Measurements from ENCODE around the gene PATJ.

The PATJ gene

DNA sequence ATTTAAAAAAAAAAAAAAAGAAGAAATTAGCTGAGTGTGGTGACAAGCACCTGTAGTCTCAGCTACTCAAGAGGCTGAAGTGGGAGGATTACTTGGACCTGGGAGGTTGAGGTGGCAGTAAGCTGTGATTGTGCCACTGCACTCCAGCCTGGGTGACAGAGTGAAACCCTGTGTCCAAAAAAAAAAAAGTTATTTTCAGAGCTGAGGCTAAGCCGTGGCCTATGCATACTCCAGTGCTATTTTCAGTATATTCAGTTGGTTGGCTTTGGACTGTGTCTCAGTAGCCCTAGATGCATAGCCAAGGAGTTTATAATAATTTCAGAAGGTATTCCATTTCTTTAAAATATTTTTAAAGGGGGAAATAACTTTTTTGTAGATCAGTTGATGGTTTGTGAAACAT lies 311.9 kb downstream of the PATJ start:
- no peak overlapping the region for H3K4me3 ChIP-seq (ENCODE audit: low read depth, low read length)
- DNase-seq (ENCODE audit: low read depth) = no peak
- TF ChIP-seq, protein P1, sequence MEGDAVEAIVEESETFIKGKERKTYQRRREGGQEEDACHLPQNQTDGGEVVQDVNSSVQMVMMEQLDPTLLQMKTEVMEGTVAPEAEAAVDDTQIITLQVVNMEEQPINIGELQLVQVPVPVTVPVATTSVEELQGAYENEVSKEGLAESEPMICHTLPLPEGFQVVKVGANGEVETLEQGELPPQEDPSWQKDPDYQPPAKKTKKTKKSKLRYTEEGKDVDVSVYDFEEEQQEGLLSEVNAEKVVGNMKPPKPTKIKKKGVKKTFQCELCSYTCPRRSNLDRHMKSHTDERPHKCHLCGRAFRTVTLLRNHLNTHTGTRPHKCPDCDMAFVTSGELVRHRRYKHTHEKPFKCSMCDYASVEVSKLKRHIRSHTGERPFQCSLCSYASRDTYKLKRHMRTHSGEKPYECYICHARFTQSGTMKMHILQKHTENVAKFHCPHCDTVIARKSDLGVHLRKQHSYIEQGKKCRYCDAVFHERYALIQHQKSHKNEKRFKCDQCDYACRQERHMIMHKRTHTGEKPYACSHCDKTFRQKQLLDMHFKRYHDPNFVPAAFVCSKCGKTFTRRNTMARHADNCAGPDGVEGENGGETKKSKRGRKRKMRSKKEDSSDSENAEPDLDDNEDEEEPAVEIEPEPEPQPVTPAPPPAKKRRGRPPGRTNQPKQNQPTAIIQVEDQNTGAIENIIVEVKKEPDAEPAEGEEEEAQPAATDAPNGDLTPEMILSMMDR (conservative IDR thresholded peaks at IDR 0.05; ENCODE audit: low read depth, low read length) = no peak

GRCh38 chr1:62057230-62057629 lies 314.9 kb downstream of the PATJ start:
- DNase-seq (ENCODE audit: low read depth) = no peak
- TF ChIP-seq, protein P1 (conservative IDR thresholded peaks at IDR 0.05; ENCODE audit: low read depth, low read length) = no peak
- no peak overlapping the region for H3K4me3 ChIP-seq (ENCODE audit: low read depth, low read length)

DNA sequence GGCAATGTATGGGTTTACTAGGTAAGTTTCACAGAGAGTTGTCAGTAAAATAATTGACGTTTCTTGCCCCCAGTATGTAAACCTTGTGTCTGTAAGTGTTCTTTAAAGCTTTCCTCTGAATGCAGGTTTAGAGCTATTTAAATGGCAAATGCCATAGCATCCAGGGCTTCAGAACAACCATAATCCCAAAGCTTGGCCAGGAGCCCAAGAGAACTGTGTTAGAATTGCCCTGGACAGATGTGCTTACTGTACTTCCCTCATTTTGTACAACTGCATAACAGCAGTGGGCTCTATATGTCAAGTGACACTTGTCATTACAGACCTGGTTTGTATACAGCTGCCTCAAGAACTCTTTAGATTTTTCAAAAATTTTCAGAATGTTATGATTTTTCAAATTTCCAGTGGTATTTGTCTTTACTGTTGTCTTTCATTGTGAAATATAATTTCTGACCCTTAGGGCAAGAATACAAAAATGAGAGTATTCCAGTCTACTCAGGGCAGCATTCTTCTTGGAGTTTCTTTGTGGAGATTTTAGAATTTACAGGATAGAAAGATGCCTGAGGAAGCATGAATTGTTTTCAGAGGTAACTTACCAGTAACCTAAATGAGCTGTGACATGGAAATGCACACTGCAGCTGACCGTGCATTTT lies 315.5 kb downstream of the PATJ start:
- DNase-seq (ENCODE audit: low read depth) = no peak
- no peak overlapping the region for H3K4me3 ChIP-seq (ENCODE audit: low read depth, low read length)
- TF ChIP-seq, protein P1 (conservative IDR thresholded peaks at IDR 0.05; ENCODE audit: low read depth, low read length) = no peak

- no peak overlapping the region for H3K4me3 ChIP-seq (ENCODE audit: low read depth, low read length)
- TF ChIP-seq, protein P1 (conservative IDR thresholded peaks at IDR 0.05; ENCODE audit: low read depth, low read length) = no peak
- DNase-seq (ENCODE audit: low read depth) = no peak
These were observed 316.7 kb downstream of the PATJ start for GRCh38 chr1:62058956-62059355.

DNA sequence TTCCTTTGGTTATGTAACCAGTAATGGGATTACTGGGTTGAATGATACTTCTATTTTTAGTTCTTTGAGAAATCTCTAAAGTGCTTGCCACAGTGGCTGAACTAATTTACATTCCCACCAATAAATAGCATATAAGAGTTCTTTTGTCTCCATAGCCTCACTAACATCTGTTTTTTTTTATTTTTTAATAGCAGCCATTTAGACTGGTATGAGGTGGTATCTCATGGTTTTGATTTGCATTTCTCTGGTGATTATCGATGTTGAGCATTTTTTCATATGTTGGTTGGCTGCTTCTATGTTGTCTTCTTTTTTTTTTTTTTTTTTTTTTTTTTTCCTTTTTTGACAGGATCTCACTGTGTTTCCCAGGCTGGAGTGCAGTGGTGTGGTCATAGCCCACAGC lies 319.8 kb downstream of the PATJ start:
- no peak for DNase-seq (ENCODE audit: low read depth)
- H3K4me3 ChIP-seq (ENCODE audit: low read depth, low read length) = no peak overlapping the region
- TF ChIP-seq, protein P1 (conservative IDR thresholded peaks at IDR 0.05; ENCODE audit: low read depth, low read length) = no peak

DNA sequence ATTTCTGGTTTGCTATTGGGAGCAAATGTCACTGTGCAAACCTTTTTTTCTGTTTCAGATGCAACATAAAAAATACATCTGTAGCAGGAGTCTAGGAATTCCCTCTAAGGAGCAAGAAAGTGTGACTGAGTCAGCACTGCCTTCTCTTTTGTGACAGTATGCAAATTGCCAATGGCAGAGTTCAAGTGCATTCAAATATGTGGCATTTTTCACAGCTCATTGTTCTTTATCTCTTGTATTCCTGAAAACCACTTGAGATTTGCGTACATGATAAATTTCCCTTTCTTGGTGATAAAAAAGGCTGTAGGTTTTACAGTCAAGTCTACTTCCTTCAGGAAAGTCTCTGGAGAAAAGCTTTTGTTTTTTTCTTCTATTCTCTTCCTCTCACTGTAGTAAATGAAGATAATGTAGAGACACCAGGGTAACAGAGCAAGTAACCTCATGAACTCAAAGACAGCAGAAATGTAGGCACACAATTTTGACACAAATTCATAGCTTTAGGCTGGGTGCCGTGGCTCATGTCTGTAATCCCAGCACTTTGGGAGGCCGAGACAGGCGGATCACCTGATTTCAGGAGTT lies 322.6 kb downstream of the PATJ start:
- no peak for DNase-seq (ENCODE audit: low read depth)
- H3K4me3 ChIP-seq (ENCODE audit: low read depth, low read length) = no peak overlapping the region
- TF ChIP-seq, protein P1 (conservative IDR thresholded peaks at IDR 0.05; ENCODE audit: low read depth, low read length) = no peak

- no peak overlapping the region for H3K4me3 ChIP-seq (ENCODE audit: low read depth, low read length)
- TF ChIP-seq, protein P1 (conservative IDR thresholded peaks at IDR 0.05; ENCODE audit: low read depth, low read length) = no peak
These were observed 324.4 kb downstream of the PATJ start for GRCh38 chr1:62066713-62067112.

More at GRCh38 chr1:62066713-62067112, 324.4 kb downstream of the PATJ start:
- no peak for DNase-seq (ENCODE audit: low read depth)

All from choroid plexus epithelial cell (primary cell).